ENCODE results near the gene VPS4B.
"Not testable (repeated sequence)": the region's sequence is repeated elsewhere in the genome, so short reads cannot be mapped to it uniquely, and the experiment has no call there.

Gene VPS4B

DNA sequence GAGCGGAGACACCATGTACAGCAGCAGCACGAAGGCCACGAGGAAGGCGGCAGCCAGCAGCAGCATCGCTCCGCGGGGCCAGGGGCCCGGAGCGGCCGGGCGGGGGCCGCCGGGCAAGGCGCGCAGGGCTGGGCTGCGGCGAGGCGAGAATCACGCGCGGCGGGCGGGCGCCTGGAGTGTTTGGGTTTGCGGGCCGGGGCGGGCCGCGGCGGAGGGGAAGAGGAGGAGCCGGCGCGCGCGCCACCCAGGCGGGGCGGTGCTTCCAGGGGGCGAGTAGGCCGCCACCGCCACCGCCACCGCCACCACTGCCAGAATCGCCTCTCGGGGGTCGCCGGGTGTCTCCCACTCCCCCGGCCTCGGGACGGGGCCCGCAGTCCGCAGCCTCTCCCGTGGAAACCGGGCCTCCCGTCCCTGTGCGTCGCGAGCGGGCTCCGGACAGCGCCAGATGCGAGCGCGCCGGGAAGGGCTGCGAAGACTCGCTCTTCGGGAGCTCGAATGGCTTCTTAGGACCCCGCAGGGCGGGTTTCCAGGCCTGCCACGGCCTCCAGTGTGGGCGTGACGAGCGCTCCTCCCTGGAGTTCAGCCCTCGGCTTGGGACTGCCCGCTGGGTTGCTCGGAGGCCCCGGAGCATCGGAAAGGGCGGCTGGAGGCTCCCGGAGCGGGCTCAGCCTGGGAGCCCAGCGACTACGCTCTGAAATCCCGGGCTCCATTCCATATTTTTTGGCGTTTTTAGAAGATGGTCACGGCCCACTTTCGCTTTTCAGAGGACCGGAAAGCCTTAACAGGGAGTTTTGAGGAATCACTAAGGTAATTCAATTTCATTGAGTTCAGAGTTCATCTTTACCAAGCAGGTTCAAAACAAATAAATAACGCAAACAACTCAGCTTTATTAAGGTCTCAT, 55.0 kb downstream of the VPS4B start, which contains the start of gene KDSR:
Gene KDSR, minus strand, starts transcription at position 154 of the 901 bp plus-strand sequence. Its CDS starts 88 bp downstream, at position 66.
- peak; percentile 93 for DNase-seq (ENCODE audit: low read depth)

DNA sequence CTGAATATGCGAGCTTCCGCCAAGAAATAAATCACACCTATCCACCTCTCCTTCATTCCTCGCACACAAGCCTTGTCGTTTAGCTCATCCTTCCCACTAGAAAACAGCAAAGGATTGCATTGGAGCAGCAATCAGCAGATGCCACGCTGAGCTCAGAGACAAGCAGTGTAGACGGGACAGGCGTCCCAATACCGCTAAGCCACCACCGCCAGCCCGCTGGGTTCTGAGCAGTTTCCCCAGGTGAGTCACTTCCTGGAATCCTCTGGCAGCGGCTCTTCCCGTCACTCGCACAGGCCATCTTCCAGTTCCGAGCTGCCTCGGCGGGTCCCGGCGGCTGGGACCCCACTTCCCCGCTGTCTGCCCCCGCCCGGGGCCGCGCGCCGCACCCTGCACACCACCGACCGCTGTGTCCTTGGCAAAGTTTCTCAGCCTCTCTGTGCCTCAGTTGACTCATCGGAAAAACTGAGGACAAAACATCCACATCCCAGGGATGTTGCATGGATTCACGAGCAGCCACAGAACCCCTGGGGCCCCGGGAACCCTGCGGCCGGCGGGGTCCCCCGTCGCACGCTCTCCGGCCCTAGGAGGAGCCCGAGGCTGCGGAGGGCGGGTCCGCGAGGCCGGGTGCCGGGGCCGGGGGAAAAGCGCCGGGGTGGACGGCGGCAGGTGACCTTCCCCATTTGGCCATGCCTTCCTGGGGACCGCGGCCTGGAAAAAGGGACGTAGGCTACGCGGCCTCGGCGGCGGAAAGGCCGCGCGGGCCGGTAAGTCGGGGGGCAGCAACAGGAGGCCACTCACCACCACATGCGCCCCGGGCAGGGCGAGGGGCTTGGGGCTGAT, 55.8 kb downstream of the VPS4B start:
- DNase-seq (ENCODE audit: low read depth), result no peak

DNA sequence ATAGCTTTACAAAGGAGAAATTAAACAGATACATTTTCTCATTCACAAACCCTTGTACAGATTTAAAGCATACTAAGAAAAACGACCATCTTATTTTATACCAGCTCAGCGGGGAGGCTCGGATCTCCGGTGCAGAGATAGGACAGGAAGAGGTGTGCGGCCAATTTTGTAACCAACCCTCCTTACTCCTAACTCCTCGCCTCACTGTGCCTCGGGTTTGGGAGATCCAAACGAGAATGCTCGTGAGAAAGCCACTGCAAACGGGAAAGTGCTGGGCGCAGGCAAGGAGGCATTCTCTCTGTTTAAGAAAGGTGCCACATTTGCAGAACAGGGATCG, 56.4 kb downstream of the VPS4B start:
- no peak for DNase-seq (ENCODE audit: low read depth)

DNA sequence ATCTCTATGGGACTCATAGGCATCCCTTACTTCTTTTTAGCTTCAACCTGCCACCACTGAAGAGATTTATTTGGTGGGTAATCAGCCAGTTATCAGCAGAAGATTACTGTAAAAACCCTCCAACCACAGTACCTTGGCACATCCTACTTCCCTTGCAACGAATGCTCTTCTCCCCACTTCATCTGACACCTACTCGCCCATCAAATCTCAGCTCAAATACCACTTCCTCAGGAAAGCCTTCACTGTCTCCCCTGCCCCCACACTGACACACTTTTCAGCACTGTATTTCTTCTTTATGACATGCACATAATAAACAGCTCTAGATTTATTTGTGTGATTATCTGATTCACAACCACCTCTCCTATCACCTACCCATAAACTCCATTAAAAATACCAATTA, 58.3 kb downstream of the VPS4B start:
- no peak for DNase-seq (ENCODE audit: low read depth)

DNA sequence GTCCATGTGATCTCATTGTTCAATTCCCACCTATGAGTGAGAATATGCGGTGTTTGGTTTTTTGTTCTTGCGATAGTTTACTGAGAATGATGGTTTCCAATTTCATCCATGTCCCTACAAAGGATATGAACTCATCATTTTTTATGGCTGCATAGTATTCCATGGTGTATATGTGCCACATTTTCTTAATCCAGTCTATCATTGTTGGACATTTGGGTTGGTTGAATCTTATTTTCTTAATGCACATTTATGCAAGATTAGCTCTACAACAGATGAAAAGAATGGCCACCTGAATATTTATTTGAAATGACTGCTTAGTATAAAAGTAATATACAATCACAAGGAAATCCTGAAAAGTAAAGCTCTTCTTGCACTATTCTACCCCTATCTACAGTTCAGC, 58.9 kb downstream of the VPS4B start:
- DNase-seq (ENCODE audit: low read depth), result not testable (repeated sequence)

DNA sequence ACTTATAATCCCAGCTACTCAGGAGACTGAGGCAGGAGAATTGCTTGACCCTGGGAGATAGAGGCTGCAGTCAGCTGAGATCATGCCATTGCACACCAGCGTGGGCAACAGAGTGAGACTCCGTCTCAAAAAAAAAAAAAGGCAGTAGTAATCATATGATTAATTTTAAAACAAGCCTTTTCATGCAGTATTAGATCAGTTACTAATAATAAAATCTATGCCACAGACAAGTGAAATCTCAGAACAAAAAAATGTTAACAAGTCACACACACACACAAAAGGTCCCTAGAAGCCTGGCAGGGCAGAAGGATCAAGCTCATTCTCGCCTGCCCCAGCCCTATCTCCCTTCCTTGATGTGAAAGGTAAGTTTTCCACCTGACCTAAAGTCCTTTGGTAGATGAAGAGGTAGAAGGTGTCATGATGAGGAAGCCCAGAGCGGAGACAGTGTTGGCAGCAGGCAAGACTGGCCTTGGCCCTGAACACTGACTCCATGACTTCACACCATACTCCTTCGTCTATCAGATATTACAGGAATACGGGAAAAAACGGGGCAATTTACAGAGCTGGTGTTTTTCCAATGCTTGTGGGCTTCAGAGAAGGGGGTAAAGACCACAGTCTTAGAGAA, 65.9 kb downstream of the VPS4B start:
- DNase-seq (ENCODE audit: low read depth), result no peak

DNA sequence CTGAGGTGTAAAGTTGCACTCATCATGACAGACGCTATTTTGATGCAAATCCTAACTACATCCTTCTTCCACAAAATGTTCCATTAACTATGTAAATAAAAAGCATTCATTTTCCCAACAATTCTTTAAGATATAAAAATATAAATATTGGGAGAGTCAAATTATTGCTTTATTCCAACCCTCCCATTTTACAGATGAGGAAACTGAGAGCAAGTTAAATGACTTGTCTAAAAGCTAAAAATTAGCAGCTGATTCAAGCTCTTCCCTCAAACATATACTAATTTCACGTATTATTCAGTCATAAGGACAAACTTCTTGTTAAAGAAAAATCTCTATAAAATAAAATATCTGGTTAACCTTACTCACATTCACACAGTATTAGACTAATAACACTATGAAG, 72.0 kb downstream of the VPS4B start:
- DNase-seq (ENCODE audit: low read depth), result no peak

DNA sequence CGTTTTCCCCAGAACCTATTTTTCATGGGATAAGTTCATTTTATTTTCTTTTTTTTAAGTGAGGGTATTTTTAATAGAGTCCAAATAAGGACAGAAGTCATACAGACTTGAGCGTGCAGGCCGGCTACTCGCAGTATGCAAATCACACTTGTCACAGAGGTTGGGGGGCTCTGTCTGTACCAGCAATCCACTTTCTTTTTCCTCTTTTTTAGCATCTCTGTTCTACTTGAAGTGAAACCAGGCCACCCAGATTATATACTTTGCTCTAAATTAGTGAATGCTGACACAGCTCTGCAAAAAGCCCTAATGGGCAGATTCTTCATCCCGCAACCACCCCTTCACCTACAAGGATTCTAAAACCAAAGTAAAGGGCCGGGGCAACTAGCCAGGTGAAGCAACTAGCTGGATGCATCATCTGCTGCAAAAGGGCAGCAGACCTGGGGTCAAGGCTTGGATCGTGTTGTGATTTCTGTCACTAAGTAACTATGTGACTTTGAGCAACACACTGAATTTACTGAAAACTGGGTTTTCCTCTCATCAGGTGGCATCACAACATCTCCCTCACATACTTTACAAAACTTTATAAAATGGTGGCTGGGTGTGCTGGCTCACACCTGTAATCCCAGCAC, 73.7 kb downstream of the VPS4B start:
- no peak for DNase-seq (ENCODE audit: low read depth)

DNA sequence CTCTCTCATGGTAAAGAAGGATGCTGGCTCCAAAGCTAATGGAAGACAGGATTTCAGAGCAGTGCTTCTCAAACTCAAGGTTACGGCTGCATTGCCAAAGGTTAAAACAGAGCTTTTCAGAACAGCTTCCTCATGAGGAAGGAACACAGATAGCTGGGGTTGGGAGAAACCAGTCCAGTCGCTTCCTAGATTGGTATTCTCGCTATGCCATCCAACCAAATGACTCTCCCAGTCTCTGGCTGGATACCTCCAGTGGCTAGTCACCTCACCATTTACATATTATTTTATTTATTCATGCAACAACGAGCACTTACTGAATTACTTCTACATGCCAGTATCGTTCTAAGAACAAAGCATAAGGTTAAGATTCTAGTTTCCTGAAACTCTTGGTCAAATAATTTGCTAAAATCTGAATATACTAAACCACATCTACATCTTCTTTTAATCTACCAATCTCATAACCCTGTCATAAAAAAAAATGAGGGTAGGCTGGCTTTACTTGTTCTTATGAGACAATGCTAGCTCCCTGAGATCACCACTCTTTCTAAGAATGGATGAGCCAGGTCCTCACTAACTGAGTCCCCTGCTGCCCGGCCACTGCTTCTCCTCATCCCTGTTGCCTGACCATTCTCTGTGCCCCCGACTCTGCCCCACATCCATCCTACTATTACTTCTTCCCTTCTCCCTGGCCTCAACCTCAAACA, 75.6 kb downstream of the VPS4B start:
- DNase-seq (ENCODE audit: low read depth), result no peak

DNA sequence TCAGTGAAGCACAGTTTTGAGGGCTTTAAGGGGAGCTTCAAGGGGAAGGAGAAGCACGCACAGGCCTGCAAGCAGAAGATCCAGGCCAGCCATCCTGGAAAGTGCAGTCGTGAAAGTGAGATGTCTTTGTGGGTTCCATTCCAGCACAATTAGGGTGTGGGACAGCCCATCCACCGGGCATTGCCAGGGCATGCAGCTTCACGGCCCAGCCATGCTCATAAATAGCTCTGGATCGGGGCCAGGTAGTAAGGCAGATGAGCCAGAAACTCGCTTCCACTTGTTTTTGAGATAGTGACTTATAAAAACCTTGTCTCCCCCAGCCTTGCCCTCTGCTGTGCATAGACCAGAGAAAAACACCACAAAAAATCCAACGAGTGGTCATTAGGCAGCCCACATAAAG, 76.2 kb downstream of the VPS4B start:
- no peak for DNase-seq (ENCODE audit: low read depth)

DNA sequence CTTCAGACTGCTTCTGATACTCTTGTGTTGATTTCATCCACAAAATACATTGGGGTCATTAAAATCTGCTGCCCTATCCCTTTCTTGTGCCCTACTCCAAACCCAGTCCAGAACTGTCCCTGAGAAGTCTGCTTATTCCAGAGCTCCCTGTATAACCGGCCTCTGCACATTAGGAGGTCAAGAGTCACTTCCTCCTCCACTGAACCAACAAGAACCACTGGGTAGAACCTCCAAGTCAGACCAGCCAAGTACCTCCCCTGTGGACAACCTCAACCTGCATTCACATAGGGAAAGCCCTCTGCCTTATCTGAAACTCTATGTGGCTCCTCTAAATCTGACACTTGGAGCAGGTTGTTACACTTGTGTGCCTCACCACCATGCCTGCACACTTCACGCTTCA, 77.4 kb downstream of the VPS4B start:
- DNase-seq (ENCODE audit: low read depth), result no peak

DNA sequence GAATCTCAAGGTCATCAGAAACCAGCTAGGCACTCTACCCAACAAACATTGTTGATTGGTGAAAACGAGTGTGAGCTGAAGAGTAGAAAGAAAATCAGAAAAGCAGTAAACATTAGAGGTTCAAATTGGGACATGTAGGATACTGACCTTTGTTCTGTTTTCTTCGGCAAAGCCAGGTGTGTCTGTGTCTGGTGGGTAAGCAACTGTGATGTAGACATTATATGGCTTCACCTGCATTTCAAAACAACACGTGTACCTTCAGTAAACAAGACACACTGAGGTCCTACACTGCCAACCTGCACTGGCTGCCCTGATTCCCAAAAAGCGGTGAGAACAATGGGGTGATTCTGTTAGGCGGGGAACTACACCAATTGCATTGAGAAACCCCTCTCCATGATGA, 78.0 kb downstream of the VPS4B start:
- DNase-seq (ENCODE audit: low read depth), result no peak

DNA sequence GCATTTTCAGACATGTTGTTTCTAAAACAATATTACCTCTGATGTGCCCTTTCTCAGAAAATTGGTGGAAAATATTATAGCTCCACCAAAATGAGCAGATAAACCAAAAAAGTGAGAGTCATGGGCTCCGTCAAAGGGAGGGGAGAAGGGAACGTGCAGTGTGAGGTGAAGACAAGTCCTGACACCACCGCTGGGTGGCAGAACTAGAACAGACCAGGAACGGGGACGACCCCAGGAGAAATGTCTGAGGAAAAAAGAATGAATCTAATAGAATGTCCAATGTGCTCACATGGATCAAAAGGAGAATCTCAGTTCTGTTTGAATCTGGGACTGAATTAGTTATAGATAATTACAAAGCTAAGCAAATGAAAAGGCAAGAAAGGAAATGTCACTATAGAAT, 80.1 kb downstream of the VPS4B start:
- no peak for DNase-seq (ENCODE audit: low read depth)

DNA sequence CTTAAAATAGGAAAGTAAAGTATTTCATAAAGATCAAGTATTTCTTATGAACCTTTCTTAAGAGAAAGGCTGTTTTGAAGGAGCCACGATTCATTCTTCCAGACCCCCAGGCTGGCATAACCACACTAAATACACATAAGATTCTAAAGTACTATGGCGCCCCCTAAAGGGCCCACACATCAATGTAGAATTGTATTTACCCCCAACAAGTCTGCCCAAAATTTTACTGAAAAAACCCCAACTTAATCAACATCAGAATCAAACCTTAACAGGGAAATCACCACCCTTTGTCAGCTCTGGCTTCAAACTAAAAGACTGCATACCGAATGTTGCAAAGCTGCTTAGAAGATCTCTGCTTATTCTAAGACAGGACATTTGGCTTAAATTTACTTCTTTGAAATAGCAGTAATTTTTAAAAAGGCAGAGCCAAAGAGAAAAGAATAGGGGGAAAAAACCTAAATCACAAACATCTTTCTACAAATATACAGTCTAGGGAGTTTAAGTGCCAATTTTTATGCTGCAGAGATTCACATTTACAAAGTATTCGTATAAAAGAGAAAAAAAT, 82.3 kb downstream of the VPS4B start:
- no peak for DNase-seq (ENCODE audit: low read depth)

All from GM04503 (cell line).